Lower leg skin (tissue), 3 donors: Measurements from ENCODE around the gene FOXP1.

Source experiments
- POLR2A ChIP-seq, 2 donors: fragments of 450-650 bp; IDR thresholded peaks; one replicate each; pipeline ENCODE4 v1.6.1; 2016 to 2017; ENCODE audit warnings: antibody characterized with exemption in 2 of 2, mild to moderate bottlenecking in 1 of 2, moderate library complexity in 1 of 2
- TF ChIP-seq, protein P1 (sequence below), 3 donors: fragments of 450-650 bp; IDR thresholded peaks; one replicate each; pipeline ENCODE4 v1.5.1; 2016; ENCODE audit warnings: antibody characterized with exemption in 3 of 3, mild to moderate bottlenecking in 3 of 3, moderate library complexity in 2 of 3

GRCh38 chr3:71488391-71488809 is 95.1 kb downstream of the FOXP1 start:
- TF ChIP-seq, protein P1, sequence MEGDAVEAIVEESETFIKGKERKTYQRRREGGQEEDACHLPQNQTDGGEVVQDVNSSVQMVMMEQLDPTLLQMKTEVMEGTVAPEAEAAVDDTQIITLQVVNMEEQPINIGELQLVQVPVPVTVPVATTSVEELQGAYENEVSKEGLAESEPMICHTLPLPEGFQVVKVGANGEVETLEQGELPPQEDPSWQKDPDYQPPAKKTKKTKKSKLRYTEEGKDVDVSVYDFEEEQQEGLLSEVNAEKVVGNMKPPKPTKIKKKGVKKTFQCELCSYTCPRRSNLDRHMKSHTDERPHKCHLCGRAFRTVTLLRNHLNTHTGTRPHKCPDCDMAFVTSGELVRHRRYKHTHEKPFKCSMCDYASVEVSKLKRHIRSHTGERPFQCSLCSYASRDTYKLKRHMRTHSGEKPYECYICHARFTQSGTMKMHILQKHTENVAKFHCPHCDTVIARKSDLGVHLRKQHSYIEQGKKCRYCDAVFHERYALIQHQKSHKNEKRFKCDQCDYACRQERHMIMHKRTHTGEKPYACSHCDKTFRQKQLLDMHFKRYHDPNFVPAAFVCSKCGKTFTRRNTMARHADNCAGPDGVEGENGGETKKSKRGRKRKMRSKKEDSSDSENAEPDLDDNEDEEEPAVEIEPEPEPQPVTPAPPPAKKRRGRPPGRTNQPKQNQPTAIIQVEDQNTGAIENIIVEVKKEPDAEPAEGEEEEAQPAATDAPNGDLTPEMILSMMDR (IDR thresholded peaks at IDR 0.05) = no peak
- TF ChIP-seq POLR2A (IDR thresholded peaks at IDR 0.05) = no peak
